ENCODE results near the gene PPP6R3.

The PPP6R3 gene

GRCh38 chr11:68523033-68523432, 62.5 kb downstream of the PPP6R3 start:
- no peak for DNase-seq (ENCODE audit: low read depth, low spot score)
- TF ChIP-seq CTCF (IDR thresholded peaks at IDR 0.05; ENCODE audit: low read depth, low read length): no peak
- H3K4me3 ChIP-seq (ENCODE audit: low read depth, low read length): no peak overlapping the region
- in situ Hi-C loops (cut with HindIII; ENCODE audit: low sequenced_read_pairs): no loop called here

- H3K4me3 ChIP-seq (ENCODE audit: low read depth, low read length): no peak overlapping the region
- in situ Hi-C loops (cut with HindIII; ENCODE audit: low sequenced_read_pairs): no loop called here
- TF ChIP-seq CTCF (IDR thresholded peaks at IDR 0.05; ENCODE audit: low read depth, low read length): no peak
- DNase-seq (ENCODE audit: low read depth, low spot score): no peak
Measured at GRCh38 chr11:68523743-68524142, 63.2 kb downstream of the PPP6R3 start.

- no peak overlapping the region for H3K4me3 ChIP-seq (ENCODE audit: low read depth, low read length)
- DNase-seq (ENCODE audit: low read depth, low spot score): no peak
- TF ChIP-seq CTCF (IDR thresholded peaks at IDR 0.05; ENCODE audit: low read depth, low read length): no peak
- in situ Hi-C loops (cut with HindIII; ENCODE audit: low sequenced_read_pairs): no loop called here
Measured at GRCh38 chr11:68524213-68524612, 63.7 kb downstream of the PPP6R3 start.

GRCh38 chr11:68524681-68525080, 64.1 kb downstream of the PPP6R3 start:
- in situ Hi-C loops (cut with HindIII; ENCODE audit: low sequenced_read_pairs): no loop called here
- no peak for DNase-seq (ENCODE audit: low read depth, low spot score)
- H3K4me3 ChIP-seq (ENCODE audit: low read depth, low read length): no peak overlapping the region
- TF ChIP-seq CTCF (IDR thresholded peaks at IDR 0.05; ENCODE audit: low read depth, low read length): no peak

- no peak for TF ChIP-seq CTCF (IDR thresholded peaks at IDR 0.05; ENCODE audit: low read depth, low read length)
- H3K4me3 ChIP-seq (ENCODE audit: low read depth, low read length): no peak overlapping the region
- in situ Hi-C loops (cut with HindIII; ENCODE audit: low sequenced_read_pairs): no loop called here
- DNase-seq (ENCODE audit: low read depth, low spot score): no peak
Measured at GRCh38 chr11:68525336-68525735, 64.8 kb downstream of the PPP6R3 start.

GRCh38 chr11:68525930-68526329, 65.4 kb downstream of the PPP6R3 start:
- TF ChIP-seq CTCF (IDR thresholded peaks at IDR 0.05; ENCODE audit: low read depth, low read length): no peak
- in situ Hi-C loops (cut with HindIII; ENCODE audit: low sequenced_read_pairs): no loop called here
- DNase-seq (ENCODE audit: low read depth, low spot score): peak; percentile 42
- no peak overlapping the region for H3K4me3 ChIP-seq (ENCODE audit: low read depth, low read length)

- no peak overlapping the region for H3K4me3 ChIP-seq (ENCODE audit: low read depth, low read length)
- DNase-seq (ENCODE audit: low read depth, low spot score): no peak
- in situ Hi-C loops (cut with HindIII; ENCODE audit: low sequenced_read_pairs): no loop called here
- no peak for TF ChIP-seq CTCF (IDR thresholded peaks at IDR 0.05; ENCODE audit: low read depth, low read length)
Measured at GRCh38 chr11:68527585-68527984, 67.0 kb downstream of the PPP6R3 start.
